GM18951 (cell line): ENCODE data around the gene ODAPH.

Experiments used
- POLR2A ChIP-seq: IDR thresholded peaks from 4 replicates; pipeline ENCODE4 v1.6.1; 2011; ENCODE audit warnings: mild to moderate bottlenecking; ENCODE audit not compliant: insufficient read length, insufficient read depth; ENCODE audit errors: extremely low read depth
- in situ Hi-C: fragments of 300-500 bp; cut with MboI; formaldehyde crosslinking; loops from one replicate; pipeline ENCODE4 v1.12.0; 2022; ENCODE audit warnings: low sequenced_read_pairs, mixed read lengths, inconsistent platforms; ENCODE audit not compliant: unreplicated experiment

Gene ODAPH

GRCh38 chr4:75564023-75564422 is 8.2 kb downstream of the ODAPH start:
- in situ Hi-C loops = no loop called here
- TF ChIP-seq POLR2A = no peak

DNA sequence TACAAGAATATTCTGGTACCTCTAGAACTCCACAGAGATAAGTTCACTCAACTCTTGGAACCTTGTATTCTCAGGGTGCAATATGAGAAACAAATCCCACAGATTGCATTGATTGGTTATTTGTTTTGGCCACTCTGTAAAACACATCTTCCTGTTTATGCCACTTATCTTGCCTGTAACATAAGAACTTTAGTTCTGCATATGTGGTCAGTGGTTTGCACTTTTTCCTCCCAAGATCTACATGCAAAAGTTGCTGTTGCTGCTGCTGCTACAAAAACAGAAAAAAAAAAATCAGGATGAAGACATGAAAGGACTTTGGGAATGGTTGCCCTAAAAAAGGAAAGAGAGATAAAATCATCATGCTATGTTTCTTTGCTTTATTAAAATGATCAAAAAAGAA is 9.6 kb downstream of the ODAPH start:
- no peak for TF ChIP-seq POLR2A
- in situ Hi-C loops = no loop called here

- in situ Hi-C loops = no loop called here
- TF ChIP-seq POLR2A = no peak
Measured at GRCh38 chr4:75566911-75567310, 11.0 kb downstream of the ODAPH start.

DNA sequence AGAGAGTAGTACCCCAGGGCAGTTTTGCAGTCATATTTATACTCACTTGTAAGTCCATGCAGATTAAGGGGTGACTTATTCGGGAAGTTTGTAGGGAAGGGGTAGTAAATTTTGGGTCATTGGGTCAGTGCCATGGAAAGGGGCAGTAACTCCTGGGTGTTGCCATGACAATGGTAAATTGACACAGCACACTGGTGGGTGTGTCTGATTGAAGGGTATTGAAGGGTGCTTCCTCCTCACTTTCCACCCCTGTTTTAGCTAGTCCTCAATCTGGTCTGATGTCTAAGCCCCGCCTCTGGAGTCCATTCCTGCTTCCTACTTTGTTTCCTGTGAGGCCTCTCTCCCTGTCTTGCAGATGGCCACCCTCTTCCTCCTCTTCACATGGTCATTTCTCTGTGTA is 11.9 kb downstream of the ODAPH start:
- in situ Hi-C loops = no loop called here
- no peak for TF ChIP-seq POLR2A

GRCh38 chr4:75584067-75584466 is 28.2 kb downstream of the ODAPH start:
- in situ Hi-C loops = no loop called here
- TF ChIP-seq POLR2A = no peak

GRCh38 chr4:75593393-75593792 is 37.5 kb downstream of the ODAPH start:
- in situ Hi-C loops = no loop called here
- no peak for TF ChIP-seq POLR2A

DNA sequence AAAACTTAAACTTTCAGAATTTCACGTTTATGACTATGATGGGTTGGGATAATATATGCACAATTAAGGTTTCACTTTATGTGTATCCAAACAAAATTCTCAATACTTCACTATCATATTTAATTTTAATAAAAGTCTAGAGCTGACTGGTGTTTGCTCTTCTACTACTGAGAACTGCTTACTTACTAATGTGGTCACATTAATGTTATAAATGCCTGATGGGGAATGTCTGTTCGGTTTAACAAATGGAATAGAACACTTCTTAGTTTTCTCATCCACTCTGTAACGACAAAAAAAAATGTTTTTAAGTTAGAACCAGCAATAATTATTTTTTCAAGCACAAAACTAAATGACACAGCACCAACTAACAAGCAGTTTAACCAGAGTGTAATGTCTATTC is 40.2 kb downstream of the ODAPH start:
- in situ Hi-C loops = no loop called here
- TF ChIP-seq POLR2A = no peak

DNA sequence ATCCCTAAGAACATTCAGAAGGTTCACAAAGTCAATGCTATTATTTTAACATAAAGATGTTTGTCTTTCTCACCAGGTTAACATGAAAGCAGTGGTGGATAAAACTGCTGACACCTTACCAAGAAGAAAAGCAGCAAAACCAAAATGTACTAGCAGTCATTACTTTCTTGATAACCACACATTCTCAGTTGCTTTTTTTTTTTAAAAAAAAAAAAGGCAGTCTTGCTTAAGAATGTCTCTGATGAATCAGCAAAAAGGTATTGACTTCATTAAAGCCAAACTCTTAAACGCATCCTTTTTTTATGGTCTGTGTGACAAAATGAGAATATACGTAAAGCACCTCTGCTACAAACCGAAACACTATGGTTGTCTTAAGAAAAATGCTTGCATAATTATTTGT is 42.5 kb downstream of the ODAPH start:
- no peak for TF ChIP-seq POLR2A
- in situ Hi-C loops = no loop called here

- in situ Hi-C loops = no loop called here
- TF ChIP-seq POLR2A = no peak
Measured at GRCh38 chr4:75599647-75600046, 43.8 kb downstream of the ODAPH start.

- TF ChIP-seq POLR2A = no peak
- in situ Hi-C loops = no loop called here
Measured at GRCh38 chr4:75605928-75606327, 50.1 kb downstream of the ODAPH start.

DNA sequence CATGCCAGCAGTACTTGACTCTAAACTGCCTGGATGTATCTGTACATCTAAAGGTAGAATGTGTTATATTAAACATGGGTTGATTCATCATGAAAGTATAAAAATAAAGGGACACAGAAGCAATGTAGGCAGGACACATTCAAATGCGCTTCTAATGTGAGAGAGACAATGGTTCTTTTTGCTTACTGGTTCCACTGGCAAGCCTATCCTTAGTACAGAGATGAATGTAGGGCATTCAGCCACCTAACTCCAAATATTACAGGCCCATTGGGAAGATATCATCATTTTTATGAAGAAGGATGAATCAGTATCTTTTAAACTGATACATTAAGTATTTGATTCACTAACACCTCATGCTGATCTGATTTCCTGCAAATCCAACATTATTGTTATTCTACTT is 56.4 kb downstream of the ODAPH start:
- TF ChIP-seq POLR2A = no peak
- in situ Hi-C loops = no loop called here
